Left colon (tissue), 2 donors: ENCODE data around the gene ZNF677. TPM values are rescaled to one million over a fixed set of nuclear protein-coding genes. Genes with fewer than 3 reads are reported as not detected.
A peak's percentile ranks its signal among the peaks of the same experiment; 100 is the strongest.
"Not testable (repeated sequence)": the region's sequence is repeated elsewhere in the genome, so short reads cannot be mapped to it uniquely, and the experiment has no call there.

Experiments used
- ATAC-seq: fragments of 200-7000 bp; cut with Tn5 transposase; one replicate; pipeline ENCODE4 v1.9.1; 2020; ENCODE audit warnings: mild to moderate bottlenecking, moderate library complexity
- DNase-seq, 2 donors: peaks; one replicate each; pipeline ENCODE4 v3.0.0-alpha.2; 2020
- intact Hi-C, 2 donors: fragments of 100-400 bp; cut with DNase I in 1 of 2; cut with micrococcal nuclease in 1 of 2; formaldehyde crosslinking; loops; one replicate each; pipeline versions ENCODE4 v1.11.2 to v1.14.0; 2022; cut with DNase I, micrococcal nuclease
- long read RNA-seq: library from polyadenylated mRNA; unstranded; transcript quantifications from one replicate; pipeline ENCODE4 v2.0.0, GENCODE V29; 2021
- total RNA-seq, 2 donors: library from RNA; stranded (reverse); fragmentation: NEBNext Ultra II Directional; extraction: Animal tissue kit (Norgen Biotek cat#: 25700); gene quantifications; one replicate each; pipeline ENCODE4 v1.2.1, GENCODE V29; 2021
- donor health status: DM: no; HTN: no; CAD: no.
- donor health status: DM: yes; HTN: yes; CAD: no.

Gene ZNF677
- total RNA-seq = 1 to 10 TPM; 2.5 to 6.4 TPM
- long read RNA-seq, partial matches to known transcripts = 0 of 3 reads
- long read RNA-seq, other reads (novel, unspliced or antisense) = 1 of 3 reads

DNA sequence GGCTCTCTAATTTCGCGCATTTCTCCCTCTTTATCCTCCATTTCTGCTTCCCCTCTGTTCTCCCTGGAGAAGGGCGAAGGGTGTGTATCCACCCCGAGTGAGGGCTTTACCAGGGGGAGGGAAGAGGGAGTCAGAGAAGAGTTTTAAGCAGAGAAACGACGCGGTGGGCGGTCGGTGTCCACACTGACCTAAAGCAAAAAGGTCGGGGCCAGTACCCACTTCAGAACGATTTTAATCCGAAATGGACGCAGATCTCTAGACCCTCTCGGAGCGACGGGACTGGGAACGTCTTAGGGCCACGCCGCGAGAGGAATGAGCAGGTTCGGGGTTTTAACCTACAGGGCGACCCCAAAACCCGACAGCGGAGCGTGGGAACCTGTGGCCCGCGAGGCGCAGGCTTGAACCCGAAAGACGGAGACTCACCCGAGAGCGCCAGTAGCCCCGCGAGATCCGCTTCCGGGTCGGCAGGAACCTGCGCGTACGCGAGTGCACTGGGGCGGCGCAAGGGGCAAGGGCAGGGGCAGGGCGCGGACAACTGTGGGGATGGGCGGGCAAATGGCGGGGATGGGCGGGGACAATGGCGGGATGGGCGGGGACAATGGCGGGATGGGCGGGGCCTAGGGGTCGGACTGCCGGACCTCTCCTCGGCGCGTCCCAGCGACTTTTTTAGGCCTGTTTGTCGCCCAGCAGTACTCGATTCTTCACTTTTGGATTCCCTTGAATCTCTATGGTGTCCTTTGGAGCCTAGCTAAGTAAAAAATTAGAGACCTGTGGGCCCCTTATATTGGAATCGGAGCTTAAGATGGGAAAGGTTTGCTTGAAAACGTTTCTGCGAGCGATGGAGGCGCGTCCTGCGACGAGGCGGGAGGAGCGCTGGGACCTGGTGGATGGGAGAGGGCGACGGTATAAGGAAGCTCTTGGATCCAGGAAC, at the start of gene ZNF677:
ZNF677 (minus strand) TSS at position 463 of the 931 bp plus-strand sequence. CDS start 3,323 bp downstream, outside the sequence.
- DNase-seq = peak; percentile 79 to 85
- intact Hi-C loops = no loop called here
- peak; percentile 91 for ATAC-seq

DNA sequence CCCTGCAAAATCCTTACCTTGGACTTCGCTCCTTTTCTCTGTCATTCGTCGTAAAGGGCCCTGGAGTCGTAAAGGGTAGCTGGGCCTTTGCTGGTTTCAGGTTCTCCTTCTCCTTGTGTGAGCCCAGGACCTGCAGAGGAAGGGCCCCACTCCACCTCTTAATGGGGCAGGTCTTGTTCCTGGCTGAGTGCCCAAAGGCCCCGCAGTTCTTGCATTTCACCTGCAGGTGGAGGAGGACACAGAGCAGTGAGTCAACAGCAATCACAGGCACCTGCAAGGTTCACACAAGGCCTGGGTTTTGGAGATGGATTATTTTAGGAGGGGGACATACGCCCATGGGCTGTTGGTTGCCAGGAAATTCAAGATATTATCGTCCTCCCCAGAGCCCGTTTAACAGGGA, 46.7 kb upstream of the ZNF677 start:
- DNase-seq, intact Hi-C loops, ATAC-seq: not testable (repeated sequence)

DNA sequence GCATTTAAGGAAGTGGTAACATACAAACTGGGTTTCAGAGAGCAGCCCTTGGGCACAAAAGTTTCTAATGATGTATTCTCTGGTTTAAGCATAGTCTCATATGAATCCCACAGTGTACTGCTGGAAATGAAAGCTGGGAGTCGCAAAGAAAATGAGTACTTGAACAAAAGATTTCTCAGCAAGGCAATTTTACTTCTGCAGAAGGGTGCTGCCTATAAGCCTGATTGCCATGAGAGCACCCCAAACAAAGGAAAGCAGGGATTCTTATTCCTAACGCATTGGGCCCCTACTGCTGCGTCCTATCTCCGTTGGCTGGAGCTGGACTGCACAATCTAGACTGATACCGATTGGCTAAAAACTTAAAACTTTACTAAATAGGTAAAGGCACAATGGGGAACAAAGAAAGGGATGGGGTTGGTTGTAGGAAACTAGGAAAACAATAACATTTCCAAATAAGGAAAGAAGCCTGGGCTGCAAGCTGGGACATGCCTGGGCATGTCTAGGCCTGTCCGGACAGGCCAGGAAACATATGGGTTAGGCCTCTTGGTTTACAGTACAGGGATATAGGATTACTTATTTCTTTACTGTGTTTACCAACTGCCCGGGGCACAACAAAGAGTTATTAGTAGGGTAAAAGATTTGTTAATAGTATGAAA, 40.2 kb upstream of the ZNF677 start:
- intact Hi-C loops = no loop called here
- no peak for ATAC-seq
- DNase-seq = no peak

DNA sequence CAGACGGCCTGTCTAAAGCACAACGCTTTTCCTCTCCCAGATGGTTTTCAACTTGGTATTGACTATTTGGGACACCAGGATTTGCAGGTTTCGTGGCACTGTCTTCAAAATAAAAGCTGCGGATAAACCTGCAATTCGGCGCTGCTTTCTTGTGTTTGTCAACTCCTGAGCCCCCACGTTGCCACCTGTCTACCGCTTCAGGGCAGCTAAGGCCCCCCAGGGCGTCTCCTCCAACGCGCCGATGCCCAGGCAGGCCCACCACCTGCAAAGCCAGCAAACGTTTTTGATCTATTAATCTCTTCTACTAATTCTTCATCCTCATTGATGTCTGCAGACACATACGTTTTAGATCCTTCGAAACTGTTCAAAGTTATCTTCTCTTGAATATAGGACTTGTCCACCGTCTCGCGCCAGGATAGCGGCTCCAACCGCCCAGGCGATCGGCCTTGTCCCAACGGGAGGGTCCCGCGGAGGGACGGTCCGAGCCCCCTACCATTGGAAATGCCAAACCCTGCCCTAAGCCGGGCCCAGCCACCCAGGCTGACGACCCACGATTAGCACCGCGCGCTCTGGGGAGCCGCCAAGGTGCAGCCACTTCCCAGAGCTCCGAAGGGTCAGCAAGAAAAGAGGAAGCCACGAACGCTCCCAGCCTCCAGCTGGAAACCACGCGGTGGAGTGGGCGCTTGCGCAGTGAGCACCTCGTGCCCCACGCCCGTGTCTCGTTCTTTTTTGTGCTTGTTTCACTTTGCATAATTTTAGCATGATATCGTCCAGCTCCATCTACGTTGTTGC, 36.3 kb upstream of the ZNF677 start:
- ATAC-seq (no peak), DNase-seq (no peak)
- intact Hi-C loops = no loop called here

DNA sequence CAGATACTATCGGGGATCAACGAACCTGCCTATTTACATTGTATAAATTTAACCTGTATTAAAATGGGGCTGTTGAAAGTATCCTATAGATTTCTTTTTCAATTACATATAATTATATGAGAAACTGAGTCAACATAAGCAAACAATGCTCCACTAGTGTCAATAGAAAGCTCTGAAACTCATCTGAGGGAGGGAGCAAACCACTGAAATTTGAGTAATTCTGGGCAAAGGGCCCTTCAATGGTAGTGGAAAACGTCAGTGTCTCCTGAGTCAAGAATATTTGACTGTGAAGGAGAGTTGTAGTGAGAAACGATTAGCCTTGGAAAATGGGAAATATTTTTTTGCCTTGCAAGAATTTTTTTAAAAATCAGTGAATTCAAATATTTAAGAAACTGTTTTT, 30.4 kb upstream of the ZNF677 start:
- intact Hi-C loops = no loop called here
- no peak for DNase-seq
- no peak for ATAC-seq

DNA sequence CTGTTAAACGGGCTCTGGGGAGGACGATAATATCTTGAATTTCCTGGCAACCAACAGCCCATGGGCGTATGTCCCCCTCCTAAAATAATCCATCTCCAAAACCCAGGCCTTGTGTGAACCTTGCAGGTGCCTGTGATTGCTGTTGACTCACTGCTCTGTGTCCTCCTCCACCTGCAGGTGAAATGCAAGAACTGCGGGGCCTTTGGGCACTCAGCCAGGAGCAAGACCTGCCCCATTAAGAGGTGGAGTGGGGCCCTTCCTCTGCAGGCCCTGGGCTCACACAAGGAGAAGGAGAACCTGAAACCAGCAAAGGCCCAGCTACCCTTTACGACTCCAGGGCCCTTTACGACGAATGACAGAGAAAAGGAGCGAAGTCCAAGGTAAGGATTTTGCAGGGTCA, 27.3 kb upstream of the ZNF677 start:
- intact Hi-C loops, ATAC-seq, DNase-seq: not testable (repeated sequence)

DNA sequence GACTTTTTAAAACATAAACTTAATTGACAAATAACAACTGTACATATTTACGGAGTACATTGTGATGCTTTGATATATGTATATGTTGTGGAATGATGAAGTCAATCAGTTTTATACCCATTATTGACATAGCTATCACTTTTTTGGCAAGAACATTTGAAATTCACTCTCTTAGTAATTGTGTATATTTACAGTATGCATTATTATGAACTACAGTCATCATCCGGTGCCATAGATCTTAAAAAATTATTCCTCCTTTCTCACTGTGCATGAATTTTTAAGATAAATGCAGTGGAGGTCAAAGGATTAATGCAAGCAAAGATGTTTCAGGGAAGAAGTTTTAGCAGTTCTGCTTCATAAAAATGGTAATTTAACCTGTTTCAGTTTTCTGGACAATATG, 20.8 kb upstream of the ZNF677 start:
- DNase-seq (no peak), ATAC-seq (no peak)
- intact Hi-C loops = no loop called here

DNA sequence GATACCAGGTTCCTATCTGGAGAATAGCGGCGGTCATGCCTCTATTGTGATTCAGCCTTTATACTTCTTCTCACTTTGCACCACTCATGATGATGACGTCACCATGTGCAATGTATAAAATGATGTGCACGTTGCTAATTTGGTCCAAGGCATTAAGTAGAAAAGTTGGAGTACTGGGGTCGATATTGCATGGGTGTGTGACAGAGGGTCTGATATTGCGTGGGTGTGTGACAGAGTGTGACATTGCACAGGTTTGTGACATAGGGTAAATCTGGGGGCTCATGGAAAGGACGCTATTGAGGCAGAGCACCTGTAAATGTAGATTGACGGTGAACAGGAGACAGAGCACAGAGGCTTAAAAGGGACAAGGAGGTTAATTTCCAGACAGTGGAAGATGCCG, 17.4 kb upstream of the ZNF677 start:
- no peak for DNase-seq
- no peak for ATAC-seq
- intact Hi-C loops = no loop called here

DNA sequence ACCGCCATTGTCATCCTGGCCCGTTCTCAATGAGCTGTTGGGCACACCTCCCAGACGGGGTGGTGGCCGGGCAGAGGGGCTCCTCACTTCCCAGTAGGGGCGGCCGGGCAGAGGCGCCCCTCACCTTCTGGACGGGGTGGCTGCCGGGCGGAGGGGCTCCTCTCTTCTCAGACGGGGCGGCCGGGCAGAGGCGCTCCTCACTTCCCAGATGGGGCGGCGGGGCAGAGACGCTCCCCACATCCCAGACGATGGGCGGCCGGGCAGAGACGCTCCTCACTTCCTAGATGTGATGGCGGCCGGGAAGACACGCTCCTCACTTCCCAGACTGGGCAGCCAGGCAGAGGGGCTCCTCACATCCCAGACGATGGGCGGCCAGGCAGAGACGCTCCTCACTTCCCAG, 15.2 kb upstream of the ZNF677 start:
- DNase-seq, ATAC-seq, intact Hi-C loops: not testable (repeated sequence)

DNA sequence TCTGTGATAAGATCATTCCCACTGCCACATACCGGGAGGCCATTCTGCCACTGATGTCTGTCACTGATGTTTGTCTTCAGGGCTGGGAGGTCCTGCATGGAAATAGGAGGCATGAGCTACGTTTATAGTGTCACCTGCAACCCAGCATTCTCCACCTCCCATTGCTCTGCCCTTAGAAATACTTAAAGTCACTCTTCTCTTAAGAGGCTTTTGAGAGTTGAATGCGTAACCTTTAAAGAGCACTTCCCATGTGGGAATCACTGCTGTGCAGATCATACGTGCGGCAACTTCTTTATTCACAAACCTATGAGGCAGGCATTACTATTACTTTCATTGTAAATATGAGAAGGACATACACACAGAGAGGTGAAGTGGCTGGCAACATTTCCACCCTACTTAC, 12.9 kb upstream of the ZNF677 start, which contains the start of gene VN1R4:
VN1R4 (minus strand) TSS at position 101 of the 400 bp plus-strand sequence; CDS start at position 43, 58 bp downstream.
- DNase-seq, intact Hi-C loops, ATAC-seq: not testable (repeated sequence)

DNA sequence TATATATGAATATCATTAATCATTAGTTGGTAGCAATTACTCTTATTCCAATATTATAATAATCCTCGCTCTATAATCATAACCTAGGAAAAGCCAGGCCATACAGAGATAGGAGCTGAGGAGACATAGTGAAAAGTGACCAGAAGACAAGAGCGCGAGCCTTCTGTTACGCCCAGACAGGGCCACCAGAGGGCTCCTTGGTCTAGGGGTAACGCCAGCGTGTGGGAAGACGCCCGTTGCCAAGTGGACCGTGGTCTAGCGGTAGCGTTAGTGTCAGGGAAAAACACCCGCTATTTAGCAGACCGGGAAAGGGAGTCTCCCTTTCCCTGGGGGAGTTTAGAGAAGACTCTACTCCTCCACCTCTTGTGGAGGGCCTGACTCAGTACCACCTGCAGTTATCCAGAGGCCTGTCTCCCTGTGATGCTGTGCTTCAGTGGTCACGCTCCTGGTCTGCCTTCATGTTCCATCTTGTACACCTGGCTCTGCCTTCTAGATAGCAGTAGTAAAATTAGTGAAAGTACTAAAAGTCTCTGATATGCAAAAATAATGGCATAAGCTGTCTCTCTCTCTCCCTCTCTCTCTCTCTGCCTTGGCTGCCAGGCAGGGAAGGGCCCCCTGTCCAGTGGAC, 3.2 kb upstream of the ZNF677 start, which contains the start of gene VN1R2:
VN1R2 (plus strand) TSS at position 578 of the 628 bp plus-strand sequence. CDS start 84 bp downstream, outside the sequence.
- DNase-seq, ATAC-seq, intact Hi-C loops: not testable (repeated sequence)

DNA sequence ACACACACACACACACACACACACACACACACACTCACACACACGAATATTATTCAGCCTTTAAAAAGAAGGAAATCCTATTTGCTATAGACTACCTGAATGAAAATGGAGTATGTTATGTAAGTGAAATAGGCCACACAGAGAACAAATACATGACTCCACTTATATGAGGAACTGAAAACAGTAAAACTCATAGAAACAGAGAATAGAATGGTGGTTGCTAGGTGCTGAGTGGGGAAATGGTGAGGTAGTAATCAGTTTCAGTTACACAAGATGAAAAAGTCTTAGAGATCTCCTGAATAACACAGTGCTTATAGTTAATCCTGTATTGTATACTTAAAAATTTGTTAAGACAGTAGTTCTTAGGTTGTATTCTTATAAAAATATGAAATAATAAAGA, 8.2 kb downstream of the ZNF677 start:
- ATAC-seq = no peak
- intact Hi-C loops = no loop called here
- DNase-seq = no peak

DNA sequence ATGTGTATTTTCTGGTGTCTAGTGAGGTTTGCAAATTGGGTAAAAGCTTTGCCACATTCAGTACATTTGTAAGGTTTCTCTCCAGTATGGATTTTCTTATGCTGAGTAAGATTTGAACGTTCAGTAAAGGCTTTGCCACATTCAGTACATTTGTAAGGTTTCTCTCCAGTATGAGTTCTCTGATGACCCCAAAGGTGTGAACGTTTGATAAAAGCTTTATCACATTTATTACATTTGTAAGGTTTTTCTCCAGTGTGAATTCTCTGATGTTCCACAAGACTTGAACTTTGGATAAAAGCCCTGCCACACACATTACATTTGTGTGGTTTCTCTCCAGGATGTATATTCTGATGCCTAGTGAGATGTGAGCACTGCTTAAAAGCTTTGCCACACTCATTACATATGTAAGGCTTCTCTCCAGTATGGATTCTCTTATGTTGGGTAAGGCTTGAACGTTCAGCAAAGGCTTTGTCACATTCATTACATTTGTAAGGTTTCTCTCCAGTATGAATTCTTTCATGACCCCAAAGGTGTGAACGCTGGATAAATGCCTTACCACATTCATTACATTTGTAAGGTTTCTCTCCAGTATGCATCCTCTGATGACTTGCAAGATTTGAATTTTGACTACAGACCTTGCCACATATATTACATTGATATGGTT, 17.4 kb downstream of the ZNF677 start:
- DNase-seq (no peak), ATAC-seq (no peak)
- intact Hi-C loops = no loop called here

DNA sequence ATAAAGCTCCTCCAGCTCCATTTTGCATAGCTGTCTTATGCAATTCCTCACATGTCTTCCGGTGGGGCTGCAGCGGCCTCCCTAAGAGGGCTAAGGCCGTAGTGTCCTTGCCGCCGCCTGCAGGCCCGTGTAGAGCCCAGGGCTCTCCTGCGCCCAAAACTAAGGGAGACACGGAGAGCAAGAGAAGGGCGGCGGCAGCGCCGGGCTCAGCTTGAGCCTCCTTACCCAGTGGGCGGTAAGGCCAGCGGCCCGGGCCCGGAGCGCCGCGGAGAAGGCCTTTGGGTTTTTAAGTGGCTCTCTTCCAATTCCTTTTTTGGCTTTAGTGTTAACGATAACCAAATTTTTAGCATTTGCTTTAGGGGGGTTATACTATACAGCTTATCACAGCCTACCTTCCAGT, 30.1 kb downstream of the ZNF677 start:
- DNase-seq = no peak
- intact Hi-C loops = no loop called here
- ATAC-seq = no peak

DNA sequence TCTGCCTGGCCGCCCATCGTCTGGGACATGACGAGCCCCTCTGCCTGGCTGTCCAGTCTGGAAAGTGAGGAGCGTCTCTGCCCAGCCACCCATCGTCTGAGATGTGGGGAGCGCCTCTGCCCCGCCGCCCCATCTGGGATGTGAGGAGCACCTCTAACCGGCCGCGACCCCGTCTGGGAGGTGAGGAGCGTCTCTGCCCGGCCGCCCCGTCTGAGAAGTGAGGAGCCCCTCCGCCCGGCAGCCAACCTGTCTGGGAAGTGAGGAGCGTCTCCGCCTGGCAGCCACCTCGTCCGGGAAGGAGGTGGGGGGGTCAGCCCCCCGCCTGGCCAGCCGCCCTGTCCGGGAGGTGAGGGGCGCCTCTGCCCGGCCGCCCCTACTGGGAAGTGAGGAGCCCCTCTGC, 32.0 kb downstream of the ZNF677 start:
- ATAC-seq, DNase-seq, intact Hi-C loops: not testable (repeated sequence)

DNA sequence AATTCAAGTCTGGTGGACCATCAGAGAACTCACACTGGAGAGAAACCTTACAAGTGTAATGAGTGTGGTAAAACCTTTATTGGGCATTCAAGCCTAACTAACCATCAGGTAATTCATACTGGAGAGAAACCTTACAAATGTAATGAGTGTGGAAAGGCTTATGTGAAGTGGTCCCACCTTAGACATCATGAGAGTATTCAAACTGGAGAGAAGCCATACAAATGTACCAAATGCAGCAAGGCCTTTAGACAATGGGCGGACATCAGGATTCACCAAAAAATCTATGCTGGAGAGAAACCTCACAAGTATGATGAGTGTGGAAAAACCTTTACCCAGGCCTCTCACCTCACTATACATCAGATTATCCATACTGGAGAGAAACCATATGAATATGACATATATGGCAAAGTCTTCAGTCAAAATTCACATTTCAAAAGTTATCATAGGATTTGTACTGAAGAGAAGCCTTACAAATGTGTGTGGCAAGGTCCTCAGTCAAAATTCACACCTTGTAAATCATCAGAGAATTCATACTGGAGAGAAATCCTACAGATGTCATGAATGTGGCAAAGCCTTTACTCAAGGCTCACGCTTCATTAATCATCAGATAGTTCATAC, 41.9 kb downstream of the ZNF677 start:
- ATAC-seq (no peak), DNase-seq (no peak)
- intact Hi-C loops = no loop called here

DNA sequence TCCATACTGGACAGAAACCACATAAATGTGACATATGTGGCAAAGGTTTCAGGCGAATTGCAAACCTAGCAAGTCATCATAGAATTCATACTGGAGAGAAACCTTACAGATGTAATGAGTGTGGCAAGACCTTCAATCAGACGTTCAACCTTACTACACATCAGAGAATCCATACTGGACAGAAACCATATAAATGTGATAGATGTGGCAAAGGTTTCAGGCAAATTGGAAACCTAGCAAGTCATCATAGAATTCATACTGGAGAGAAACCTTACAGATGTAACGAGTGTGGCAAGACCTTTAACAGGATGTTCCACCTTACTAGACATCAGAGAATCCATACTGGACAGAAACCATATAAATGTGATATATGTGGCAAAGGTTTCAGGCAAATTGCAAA, 43.1 kb downstream of the ZNF677 start:
- ATAC-seq, DNase-seq, intact Hi-C loops: not testable (repeated sequence)
